HepG2 (cell line): ENCODE measurements around the gene CIAO2B. TPM values are rescaled to one million over a fixed set of nuclear protein-coding genes. Genes with fewer than 3 reads are reported as not detected.

Source experiments
- ARID3A ChIP-seq: IDR thresholded peaks from 2 replicates; pipeline ENCODE4 v1.6.1; 2012; ENCODE audit warnings: low read depth, low read length, improper control_type of control experiment
- CHD4 ChIP-seq: fragments of 200-600 bp; sonication (generic); IDR thresholded peaks from 2 replicates; pipeline ENCODE4 v1.7.0; 2017; ENCODE audit warnings: mild to moderate bottlenecking, low read length, borderline replicate concordance
- HDAC6 ChIP-seq: fragments of 200-600 bp; sonication (generic); IDR thresholded peaks from 2 replicates; pipeline ENCODE4 v1.7.0; 2017; ENCODE audit warnings: mild to moderate bottlenecking, antibody characterized with exemption, low read length, low read depth
- HMGA1 ChIP-seq: sonication (generic); formaldehyde crosslinking; conservative IDR thresholded peaks from 2 replicates; pipeline ENCODE4 v1.4.0; 2020; ENCODE audit warnings: missing genetic modification reagents
- HNF4A ChIP-seq: sonication (generic); formaldehyde crosslinking; IDR thresholded peaks from 2 replicates; pipeline ENCODE4 v1.4.0; 2020; ENCODE audit warnings: missing genetic modification reagents
- KAT2B ChIP-seq: fragments of 150-350 bp; IDR thresholded peaks from 2 replicates; pipeline ENCODE4 v1.6.1; 2014; ENCODE audit warnings: low read depth, low read length, borderline replicate concordance
- KAT7 ChIP-seq: IDR thresholded peaks from 2 replicates; pipeline ENCODE4 v1.6.1; 2018; ENCODE audit warnings: borderline replicate concordance, missing compliant biosample characterization
- KLF11 ChIP-seq: IDR thresholded peaks from 2 replicates; pipeline ENCODE4 v1.6.1; 2016; ENCODE audit warnings: missing compliant biosample characterization
- SP140L ChIP-seq: sonication (generic); formaldehyde crosslinking; IDR thresholded peaks from 2 replicates; pipeline ENCODE4 v1.4.0; 2020; ENCODE audit warnings: missing genetic modification reagents, borderline replicate concordance
- ZFP36L1 ChIP-seq: sonication (generic); formaldehyde crosslinking; IDR thresholded peaks from 2 replicates; pipeline ENCODE4 v1.8.0; 2022; ENCODE audit warnings: mild to moderate bottlenecking, missing genetic modification reagents, moderate library complexity
- ZFY ChIP-seq: sonication (generic); formaldehyde crosslinking; IDR thresholded peaks from 2 replicates; pipeline ENCODE4 v1.4.0; 2020; ENCODE audit warnings: missing genetic modification reagents
- ZNF24 ChIP-seq: fragments of 450-650 bp; IDR thresholded peaks from 2 replicates; pipeline ENCODE4 v1.6.1; 2017; ENCODE audit warnings: antibody characterized with exemption, mild to moderate bottlenecking
- ZSCAN25 ChIP-seq: sonication (generic); formaldehyde crosslinking; IDR thresholded peaks from 2 replicates; pipeline ENCODE4 v1.8.0; 2022; ENCODE audit warnings: mild to moderate bottlenecking, missing genetic modification reagents
- polyA plus RNA-seq, 8 experiments: library from polyadenylated mRNA; depleted of rRNA in 3 of 8; stranded (reverse) in 7 of 8; unstranded in 1 of 8; fragments of >200 nt; fragmentation: Illumina TruSeq in 4 of 8; extraction: Trizol in 4 of 8; gene quantifications; 2 replicates each; pipeline versions ENCODE4 v1.2.1 to v1.2.3, GENCODE V29; 2011 to 2016; ENCODE audit warnings: low read depth in 4 of 8, missing spikeins in 1 of 8, mixed read lengths in 1 of 8; ENCODE audit not compliant: insufficient read depth in 1 of 8
- total RNA-seq, 5 experiments: library from RNA; depleted of rRNA; stranded (reverse); fragments of >200 nt; fragmentation: Illumina TruSeq; extraction: Trizol; gene quantifications; 2 replicates each; pipeline ENCODE4 v1.2.3, GENCODE V29; 2016; ENCODE audit warnings: low read depth in 1 of 5
- TF ChIP-seq, protein P1 (sequence below), 2 experiments: sonication (generic) in 1 of 2; formaldehyde crosslinking in 1 of 2; IDR thresholded peaks; 2 replicates each; pipeline versions ENCODE4 v1.4.0 to v1.6.1; 2018 to 2020; ENCODE audit warnings: missing genetic modification reagents in 2 of 2, borderline replicate concordance in 1 of 2, low read depth in 1 of 2, mild to moderate bottlenecking in 1 of 2, missing biosample characterization in 1 of 2
- TF ChIP-seq, protein P2 (sequence below): sonication (generic); formaldehyde crosslinking; IDR thresholded peaks from 2 replicates; pipeline ENCODE4 v1.5.0; 2020; ENCODE audit warnings: mild to moderate bottlenecking, missing genetic modification reagents
- TF ChIP-seq, protein P3 (sequence below): IDR thresholded peaks from 2 replicates; pipeline ENCODE4 v1.6.1; 2016
- TF ChIP-seq, protein P4 (sequence below): sonication (generic); formaldehyde crosslinking; IDR thresholded peaks from 2 replicates; pipeline ENCODE4 v1.5.1; 2020; ENCODE audit warnings: mild to moderate bottlenecking, missing genetic modification reagents, moderate library complexity

CIAO2B gene
- total and polyA plus RNA-seq, 2 of the 13 experiments (the other 11 are each of a cell fraction or from before 2014, with no cell fraction given): 157 to 293 TPM

DNA sequence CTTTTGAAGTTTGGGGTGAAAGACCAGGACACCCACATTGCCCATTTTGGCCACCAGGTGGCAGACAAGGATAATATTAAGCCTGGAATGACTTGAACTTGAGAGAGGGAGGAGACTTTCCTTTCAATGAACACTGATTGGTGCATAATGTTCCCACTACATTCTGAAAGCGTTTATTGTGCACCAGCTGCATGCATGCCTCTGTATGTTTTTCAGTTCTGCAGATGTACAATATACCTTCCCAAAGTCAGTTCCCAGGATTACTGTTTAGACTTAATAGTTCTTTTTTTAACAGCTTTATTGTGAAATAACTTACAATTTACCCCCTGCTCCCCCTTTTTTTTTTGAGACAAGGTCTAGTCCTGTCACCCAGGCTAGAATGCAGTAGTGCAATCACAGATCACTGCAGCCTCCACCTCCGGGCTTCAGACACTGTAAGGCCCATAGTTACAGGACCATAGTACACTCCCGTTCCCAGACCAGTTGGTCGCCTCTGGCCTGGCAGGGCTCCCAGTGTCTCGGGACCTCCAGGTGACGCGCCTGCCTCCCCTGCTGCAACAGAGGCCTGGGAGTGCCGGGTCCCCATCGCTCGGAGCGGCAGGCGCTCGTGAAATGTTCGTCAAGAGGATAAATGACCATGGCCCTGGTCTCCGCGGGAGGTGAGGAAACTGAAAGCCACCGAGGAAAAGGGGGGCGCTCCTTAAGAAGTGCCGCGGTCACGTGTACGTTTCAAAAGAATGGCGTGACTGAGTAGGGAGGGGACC lies 13.3 kb upstream of the CIAO2B start (continued):
- TF ChIP-seq ZFP36L1 (CRISPR knock-in tag): 0 out of 2 replicates have a peak, but pooled peaks have one; percentile 8
- TF ChIP-seq, protein P1, sequence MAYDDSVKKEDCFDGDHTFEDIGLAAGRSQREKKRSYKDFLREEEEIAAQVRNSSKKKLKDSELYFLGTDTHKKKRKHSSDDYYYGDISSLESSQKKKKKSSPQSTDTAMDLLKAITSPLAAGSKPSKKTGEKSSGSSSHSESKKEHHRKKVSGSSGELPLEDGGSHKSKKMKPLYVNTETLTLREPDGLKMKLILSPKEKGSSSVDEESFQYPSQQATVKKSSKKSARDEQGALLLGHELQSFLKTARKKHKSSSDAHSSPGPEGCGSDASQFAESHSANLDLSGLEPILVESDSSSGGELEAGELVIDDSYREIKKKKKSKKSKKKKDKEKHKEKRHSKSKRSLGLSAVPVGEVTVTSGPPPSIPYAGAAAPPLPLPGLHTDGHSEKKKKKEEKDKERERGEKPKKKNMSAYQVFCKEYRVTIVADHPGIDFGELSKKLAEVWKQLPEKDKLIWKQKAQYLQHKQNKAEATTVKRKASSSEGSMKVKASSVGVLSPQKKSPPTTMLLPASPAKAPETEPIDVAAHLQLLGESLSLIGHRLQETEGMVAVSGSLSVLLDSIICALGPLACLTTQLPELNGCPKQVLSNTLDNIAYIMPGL (CRISPR knock-in tag; IDR thresholded peaks at IDR 0.05; ENCODE audit: borderline replicate concordance in 1 of 2, low read depth in 1 of 2): peak in 1 of 2 experiments; percentile 80; a peak in 3 of 4 replicates
- no peak for TF ChIP-seq HDAC6
- TF ChIP-seq, protein P2, sequence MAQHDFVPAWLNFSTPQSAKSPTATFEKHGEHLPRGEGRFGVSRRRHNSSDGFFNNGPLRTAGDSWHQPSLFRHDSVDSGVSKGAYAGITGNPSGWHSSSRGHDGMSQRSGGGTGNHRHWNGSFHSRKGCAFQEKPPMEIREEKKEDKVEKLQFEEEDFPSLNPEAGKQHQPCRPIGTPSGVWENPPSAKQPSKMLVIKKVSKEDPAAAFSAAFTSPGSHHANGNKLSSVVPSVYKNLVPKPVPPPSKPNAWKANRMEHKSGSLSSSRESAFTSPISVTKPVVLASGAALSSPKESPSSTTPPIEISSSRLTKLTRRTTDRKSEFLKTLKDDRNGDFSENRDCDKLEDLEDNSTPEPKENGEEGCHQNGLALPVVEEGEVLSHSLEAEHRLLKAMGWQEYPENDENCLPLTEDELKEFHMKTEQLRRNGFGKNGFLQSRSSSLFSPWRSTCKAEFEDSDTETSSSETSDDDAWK (CRISPR knock-in tag): no peak
- TF ChIP-seq HMGA1: no peak
- TF ChIP-seq SP140L: 0 out of 2 replicates have a peak, but pooled peaks have one; percentile 46
- TF ChIP-seq KLF11 (CRISPR knock-in tag): no peak
- TF ChIP-seq HNF4A (CRISPR knock-in tag): 0 out of 2 replicates have a peak, but pooled peaks have one; percentile 3
- no peak for TF ChIP-seq KAT2B
- TF ChIP-seq CHD4: peak; percentile 54; the same call in 1 of the 2 replicates
- TF ChIP-seq, protein P3, sequence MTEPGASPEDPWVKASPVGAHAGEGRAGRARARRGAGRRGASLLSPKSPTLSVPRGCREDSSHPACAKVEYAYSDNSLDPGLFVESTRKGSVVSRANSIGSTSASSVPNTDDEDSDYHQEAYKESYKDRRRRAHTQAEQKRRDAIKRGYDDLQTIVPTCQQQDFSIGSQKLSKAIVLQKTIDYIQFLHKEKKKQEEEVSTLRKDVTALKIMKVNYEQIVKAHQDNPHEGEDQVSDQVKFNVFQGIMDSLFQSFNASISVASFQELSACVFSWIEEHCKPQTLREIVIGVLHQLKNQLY (CRISPR knock-in tag): 0 out of 2 replicates have a peak, but pooled peaks have one; percentile 28
- TF ChIP-seq ZSCAN25 (CRISPR knock-in tag): no peak
- peak; percentile 89 for TF ChIP-seq ARID3A
- TF ChIP-seq KAT7 (CRISPR knock-in tag): no peak
- peak; percentile 31; the same call in 1 of the 2 replicates for TF ChIP-seq ZFY (CRISPR knock-in tag)
- TF ChIP-seq ZNF24: 0 out of 2 replicates have a peak, but pooled peaks have one; percentile 33
- TF ChIP-seq, protein P4, sequence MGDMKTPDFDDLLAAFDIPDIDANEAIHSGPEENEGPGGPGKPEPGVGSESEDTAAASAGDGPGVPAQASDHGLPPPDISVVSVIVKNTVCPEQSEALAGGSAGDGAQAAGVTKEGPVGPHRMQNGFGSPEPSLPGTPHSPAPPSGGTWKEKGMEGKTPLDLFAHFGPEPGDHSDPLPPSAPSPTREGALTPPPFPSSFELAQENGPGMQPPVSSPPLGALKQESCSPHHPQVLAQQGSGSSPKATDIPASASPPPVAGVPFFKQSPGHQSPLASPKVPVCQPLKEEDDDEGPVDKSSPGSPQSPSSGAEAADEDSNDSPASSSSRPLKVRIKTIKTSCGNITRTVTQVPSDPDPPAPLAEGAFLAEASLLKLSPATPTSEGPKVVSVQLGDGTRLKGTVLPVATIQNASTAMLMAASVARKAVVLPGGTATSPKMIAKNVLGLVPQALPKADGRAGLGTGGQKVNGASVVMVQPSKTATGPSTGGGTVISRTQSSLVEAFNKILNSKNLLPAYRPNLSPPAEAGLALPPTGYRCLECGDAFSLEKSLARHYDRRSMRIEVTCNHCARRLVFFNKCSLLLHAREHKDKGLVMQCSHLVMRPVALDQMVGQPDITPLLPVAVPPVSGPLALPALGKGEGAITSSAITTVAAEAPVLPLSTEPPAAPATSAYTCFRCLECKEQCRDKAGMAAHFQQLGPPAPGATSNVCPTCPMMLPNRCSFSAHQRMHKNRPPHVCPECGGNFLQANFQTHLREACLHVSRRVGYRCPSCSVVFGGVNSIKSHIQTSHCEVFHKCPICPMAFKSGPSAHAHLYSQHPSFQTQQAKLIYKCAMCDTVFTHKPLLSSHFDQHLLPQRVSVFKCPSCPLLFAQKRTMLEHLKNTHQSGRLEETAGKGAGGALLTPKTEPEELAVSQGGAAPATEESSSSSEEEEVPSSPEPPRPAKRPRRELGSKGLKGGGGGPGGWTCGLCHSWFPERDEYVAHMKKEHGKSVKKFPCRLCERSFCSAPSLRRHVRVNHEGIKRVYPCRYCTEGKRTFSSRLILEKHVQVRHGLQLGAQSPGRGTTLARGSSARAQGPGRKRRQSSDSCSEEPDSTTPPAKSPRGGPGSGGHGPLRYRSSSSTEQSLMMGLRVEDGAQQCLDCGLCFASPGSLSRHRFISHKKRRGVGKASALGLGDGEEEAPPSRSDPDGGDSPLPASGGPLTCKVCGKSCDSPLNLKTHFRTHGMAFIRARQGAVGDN (CRISPR knock-in tag): 0 out of 2 replicates have a peak, but pooled peaks have one; percentile 11
